ENCODE results near the gene GATAD2A.

GATAD2A gene

GRCh38 chr19:19540715-19541515 lies 135.4 kb downstream of the GATAD2A start:
- DNase-seq = peak; percentile 50
- Histone ChIP-seq H3K4me2 (ENCODE audit: insufficient read depth, low read length) (no peak overlapping the region), H3K27me3 (ENCODE audit: insufficient read depth, low read length, poor library complexity) (no peaks in the 10 kb centered on the region), H3K27ac (ENCODE audit: low read length) (no peak overlapping the region), H3K79me2 (ENCODE audit: insufficient read depth, low read length) (no peaks in the 10 kb centered on the region), H3K9ac (ENCODE audit: low read depth, low read length) (no peak overlapping the region), H3K4me1 (ENCODE audit: insufficient read depth, low read length) (no peaks in the 10 kb centered on the region), H3K36me3 (ENCODE audit: insufficient read depth, low read length) (no peaks in the 10 kb centered on the region), H3K4me3 (ENCODE audit: low read depth in 1 of 2, low read length in 2 of 2) (no peak overlapping the region), H3K9me3 (ENCODE audit: insufficient read depth, low read length, severe bottlenecking) (no peaks in the 10 kb centered on the region), H2AFZ (ENCODE audit: low read depth, low read length) (no peak overlapping the region), H4K20me1 (ENCODE audit: insufficient read depth, low read length) (no peaks in the 10 kb centered on the region)
- ATAC-seq (ENCODE audit: insufficient read depth, low read depth) = peak; percentile 67
- TF ChIP-seq CTCF (IDR thresholded peaks at IDR 0.05; ENCODE audit: borderline replicate concordance, extremely low read depth, low read length, poor library complexity, severe bottlenecking) (no peak), EZH2 (IDR thresholded peaks at IDR 0.05; ENCODE audit: borderline replicate concordance, low read depth, low read length, severe bottlenecking) (no peak)

- no peaks in the 10 kb centered on the region for H3K9me3 ChIP-seq (ENCODE audit: insufficient read depth, low read length, severe bottlenecking)
- no peak overlapping the region for H2AFZ ChIP-seq (ENCODE audit: low read depth, low read length)
- no peaks in the 10 kb centered on the region for H4K20me1 ChIP-seq (ENCODE audit: insufficient read depth, low read length)
- H3K4me1 ChIP-seq (ENCODE audit: insufficient read depth, low read length) = no peaks in the 10 kb centered on the region
- no peak overlapping the region for H3K9ac ChIP-seq (ENCODE audit: low read depth, low read length)
- H3K27ac ChIP-seq (ENCODE audit: low read length) = no peak overlapping the region
- H3K27me3 ChIP-seq (ENCODE audit: insufficient read depth, low read length, poor library complexity) = no peaks in the 10 kb centered on the region
- H3K4me2 ChIP-seq (ENCODE audit: insufficient read depth, low read length) = no peak overlapping the region
- H3K36me3 ChIP-seq (ENCODE audit: insufficient read depth, low read length) = no peaks in the 10 kb centered on the region
- DNase-seq (no peak), ATAC-seq (ENCODE audit: insufficient read depth, low read depth) (no peak)
- no peaks in the 10 kb centered on the region for H3K79me2 ChIP-seq (ENCODE audit: insufficient read depth, low read length)
- no peak for TF ChIP-seq EZH2 (IDR thresholded peaks at IDR 0.05; ENCODE audit: borderline replicate concordance, low read depth, low read length, severe bottlenecking)
- TF ChIP-seq CTCF (IDR thresholded peaks at IDR 0.05; ENCODE audit: borderline replicate concordance, extremely low read depth, low read length, poor library complexity, severe bottlenecking) = no peak
- H3K4me3 ChIP-seq (ENCODE audit: low read depth in 1 of 2, low read length in 2 of 2) = no peak overlapping the region
Observed at GRCh38 chr19:19541616-19542015, 136.1 kb downstream of the GATAD2A start.

GRCh38 chr19:19542507-19542906 lies 137.0 kb downstream of the GATAD2A start:
- Histone ChIP-seq H3K27ac (ENCODE audit: low read length) (no peak overlapping the region), H3K79me2 (ENCODE audit: insufficient read depth, low read length) (no peaks in the 10 kb centered on the region), H3K27me3 (ENCODE audit: insufficient read depth, low read length, poor library complexity) (no peaks in the 10 kb centered on the region), H3K4me1 (ENCODE audit: insufficient read depth, low read length) (no peaks in the 10 kb centered on the region), H3K4me2 (ENCODE audit: insufficient read depth, low read length) (no peak overlapping the region), H3K36me3 (ENCODE audit: insufficient read depth, low read length) (no peaks in the 10 kb centered on the region), H3K9ac (ENCODE audit: low read depth, low read length) (no peak overlapping the region), H2AFZ (ENCODE audit: low read depth, low read length) (no peak overlapping the region), H3K4me3 (ENCODE audit: low read depth in 1 of 2, low read length in 2 of 2) (no peak overlapping the region), H4K20me1 (ENCODE audit: insufficient read depth, low read length) (no peaks in the 10 kb centered on the region), H3K9me3 (ENCODE audit: insufficient read depth, low read length, severe bottlenecking) (no peaks in the 10 kb centered on the region)
- TF ChIP-seq EZH2 (IDR thresholded peaks at IDR 0.05; ENCODE audit: borderline replicate concordance, low read depth, low read length, severe bottlenecking) (no peak), CTCF (IDR thresholded peaks at IDR 0.05; ENCODE audit: borderline replicate concordance, extremely low read depth, low read length, poor library complexity, severe bottlenecking) (no peak)
- DNase-seq (no peak), ATAC-seq (ENCODE audit: insufficient read depth, low read depth) (no peak)

All from DND-41 (cell line).